ENCODE data around the gene SCYGR5.

DNA sequence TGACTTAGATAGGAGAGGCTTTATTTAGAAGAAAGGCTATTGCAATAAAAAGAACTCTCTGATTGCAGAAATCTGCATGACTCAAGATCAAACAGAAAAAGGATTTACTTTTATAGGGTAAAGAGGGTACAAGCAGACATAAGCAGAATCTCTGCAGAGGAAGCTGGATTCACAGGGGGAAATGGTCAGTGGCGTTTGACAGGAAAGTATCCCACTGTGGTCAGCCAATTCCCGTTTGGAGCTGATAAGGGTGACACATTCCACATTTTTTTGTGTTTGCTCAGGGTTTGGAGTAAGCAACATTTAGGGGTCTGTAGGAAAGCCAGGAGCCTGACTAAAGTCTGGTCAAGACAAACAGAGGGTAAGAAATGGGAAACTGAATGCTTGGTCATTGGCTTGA is 23.9 kb upstream of the SCYGR5 start:
- TF ChIP-seq, protein P1, sequence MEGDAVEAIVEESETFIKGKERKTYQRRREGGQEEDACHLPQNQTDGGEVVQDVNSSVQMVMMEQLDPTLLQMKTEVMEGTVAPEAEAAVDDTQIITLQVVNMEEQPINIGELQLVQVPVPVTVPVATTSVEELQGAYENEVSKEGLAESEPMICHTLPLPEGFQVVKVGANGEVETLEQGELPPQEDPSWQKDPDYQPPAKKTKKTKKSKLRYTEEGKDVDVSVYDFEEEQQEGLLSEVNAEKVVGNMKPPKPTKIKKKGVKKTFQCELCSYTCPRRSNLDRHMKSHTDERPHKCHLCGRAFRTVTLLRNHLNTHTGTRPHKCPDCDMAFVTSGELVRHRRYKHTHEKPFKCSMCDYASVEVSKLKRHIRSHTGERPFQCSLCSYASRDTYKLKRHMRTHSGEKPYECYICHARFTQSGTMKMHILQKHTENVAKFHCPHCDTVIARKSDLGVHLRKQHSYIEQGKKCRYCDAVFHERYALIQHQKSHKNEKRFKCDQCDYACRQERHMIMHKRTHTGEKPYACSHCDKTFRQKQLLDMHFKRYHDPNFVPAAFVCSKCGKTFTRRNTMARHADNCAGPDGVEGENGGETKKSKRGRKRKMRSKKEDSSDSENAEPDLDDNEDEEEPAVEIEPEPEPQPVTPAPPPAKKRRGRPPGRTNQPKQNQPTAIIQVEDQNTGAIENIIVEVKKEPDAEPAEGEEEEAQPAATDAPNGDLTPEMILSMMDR (IDR thresholded peaks at IDR 0.05; ENCODE audit: extremely low read depth in 1 of 2, insufficient read depth in 1 of 2, low read depth in 1 of 2, low read length in 2 of 2) = no peak
- no peak for TF ChIP-seq POLR2A (IDR thresholded peaks at IDR 0.05; ENCODE audit: low read depth, low read length)
- TF ChIP-seq POLR2AphosphoS5 (IDR thresholded peaks at IDR 0.05; ENCODE audit: insufficient read depth, low read depth, low read length) = no peak
- TF ChIP-seq, protein P2, sequence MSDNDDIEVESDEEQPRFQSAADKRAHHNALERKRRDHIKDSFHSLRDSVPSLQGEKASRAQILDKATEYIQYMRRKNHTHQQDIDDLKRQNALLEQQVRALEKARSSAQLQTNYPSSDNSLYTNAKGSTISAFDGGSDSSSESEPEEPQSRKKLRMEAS (IDR thresholded peaks at IDR 0.05; ENCODE audit: insufficient read depth, insufficient read length) = no peak
- TF ChIP-seq EZH2 (IDR thresholded peaks at IDR 0.05; ENCODE audit: borderline replicate concordance, low read depth, low read length, severe bottlenecking) = no peak
